HG02884 (cell line): ENCODE measurements around the gene VAV3.

Experiments
- ATAC-seq: cut with Tn5 transposase; IDR thresholded peaks from one replicate; pipeline ENCODE4 v1.9.1; 2021; ENCODE audit warnings: mild to moderate bottlenecking, moderate library complexity; ENCODE audit not compliant: unreplicated experiment

The VAV3 gene

DNA sequence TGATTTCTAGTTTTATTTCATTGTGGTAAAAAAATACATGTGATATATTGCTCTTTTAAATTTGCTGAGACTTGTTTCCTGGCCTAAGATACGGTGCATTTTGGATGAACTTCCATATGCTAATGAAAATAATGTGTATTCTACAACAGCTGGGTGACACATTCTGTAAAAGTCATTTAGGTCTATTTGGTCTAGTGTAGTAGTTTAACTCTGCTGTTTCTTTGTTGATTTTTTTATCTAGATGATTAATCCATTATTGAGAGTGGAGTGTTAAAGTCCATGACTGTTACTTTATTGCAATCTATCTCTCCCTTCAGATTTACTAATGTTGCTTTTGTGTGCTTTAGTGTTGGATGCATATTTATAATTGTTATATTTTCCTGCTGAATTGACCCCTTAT, 161.4 kb downstream of the VAV3 start:
- no peak for ATAC-seq

DNA sequence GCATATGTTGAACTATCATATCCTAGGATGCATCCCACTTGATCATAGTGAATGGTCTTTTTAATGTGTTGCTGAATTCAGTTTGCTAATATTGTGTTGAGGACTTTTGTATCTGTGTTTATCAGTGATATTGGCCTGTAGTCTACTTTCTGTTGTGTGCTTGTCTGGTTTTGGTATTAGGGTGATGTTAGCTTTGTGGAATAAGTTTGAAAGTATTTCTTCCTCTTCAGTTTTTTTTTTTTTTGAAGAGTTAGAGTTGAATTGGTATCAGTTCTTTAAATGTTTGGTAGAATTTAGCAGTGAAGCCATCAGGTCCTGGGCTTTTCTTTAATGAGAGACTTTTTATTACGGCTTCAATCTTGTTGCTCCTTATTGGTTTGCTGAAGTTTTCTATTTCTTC, 162.3 kb downstream of the VAV3 start:
- ATAC-seq: no peak

DNA sequence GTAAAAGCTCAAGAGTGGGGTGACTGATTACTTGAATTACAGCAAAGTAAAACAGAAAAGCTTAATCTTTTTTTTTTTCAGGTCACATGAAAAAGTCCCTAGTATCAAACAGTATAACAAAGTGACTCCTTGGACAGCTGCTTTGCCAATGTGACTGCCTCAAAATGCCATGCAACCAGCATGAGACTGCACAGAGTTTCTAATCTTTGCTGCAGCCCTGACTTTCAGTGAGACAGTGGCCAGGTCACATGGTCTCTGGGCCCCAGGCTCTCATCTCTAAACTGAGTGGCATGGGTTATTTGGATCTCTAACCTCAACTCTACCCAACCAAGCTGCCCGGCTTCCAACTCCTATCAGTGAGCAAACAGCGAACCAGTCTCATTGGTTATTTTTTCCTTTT, 169.0 kb downstream of the VAV3 start:
- ATAC-seq: no peak

DNA sequence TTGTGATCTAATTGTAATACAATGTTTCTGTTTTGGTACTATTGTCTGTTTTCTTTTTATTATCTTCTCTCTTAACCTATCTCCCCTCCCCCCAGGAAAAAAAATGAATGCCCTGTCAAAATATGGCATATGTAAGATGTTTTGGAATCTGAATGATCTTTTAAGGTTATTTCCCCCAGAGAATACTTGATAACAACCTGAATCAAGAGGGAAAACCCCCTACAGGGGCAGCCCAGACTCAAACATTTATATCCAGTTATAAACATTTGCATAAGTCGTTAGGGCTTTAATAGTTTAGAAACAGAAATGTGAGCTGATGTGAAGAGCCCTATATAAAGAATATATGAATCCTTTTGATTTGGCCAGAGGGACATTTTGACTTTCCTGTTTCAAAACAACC, 169.5 kb downstream of the VAV3 start:
- no peak for ATAC-seq

DNA sequence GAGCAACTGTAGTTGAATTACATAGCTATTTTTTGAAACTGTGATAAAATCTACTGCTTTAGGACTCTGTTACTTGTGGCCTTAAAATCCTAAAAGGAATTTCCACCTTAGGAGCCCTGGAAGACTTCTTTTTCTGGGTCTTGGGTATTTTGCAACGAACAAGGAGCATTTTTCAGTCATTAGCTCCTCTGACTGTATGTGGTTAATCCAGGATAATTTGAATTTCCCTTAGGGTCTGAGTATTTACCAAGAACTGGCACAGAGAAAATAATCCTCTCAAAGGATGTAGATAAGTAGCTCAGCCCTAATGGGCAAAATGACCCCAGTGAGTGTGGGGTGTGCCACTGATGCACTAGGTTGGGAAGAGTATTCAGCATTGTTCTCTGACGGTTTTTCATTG, 170.4 kb downstream of the VAV3 start:
- no peak for ATAC-seq

DNA sequence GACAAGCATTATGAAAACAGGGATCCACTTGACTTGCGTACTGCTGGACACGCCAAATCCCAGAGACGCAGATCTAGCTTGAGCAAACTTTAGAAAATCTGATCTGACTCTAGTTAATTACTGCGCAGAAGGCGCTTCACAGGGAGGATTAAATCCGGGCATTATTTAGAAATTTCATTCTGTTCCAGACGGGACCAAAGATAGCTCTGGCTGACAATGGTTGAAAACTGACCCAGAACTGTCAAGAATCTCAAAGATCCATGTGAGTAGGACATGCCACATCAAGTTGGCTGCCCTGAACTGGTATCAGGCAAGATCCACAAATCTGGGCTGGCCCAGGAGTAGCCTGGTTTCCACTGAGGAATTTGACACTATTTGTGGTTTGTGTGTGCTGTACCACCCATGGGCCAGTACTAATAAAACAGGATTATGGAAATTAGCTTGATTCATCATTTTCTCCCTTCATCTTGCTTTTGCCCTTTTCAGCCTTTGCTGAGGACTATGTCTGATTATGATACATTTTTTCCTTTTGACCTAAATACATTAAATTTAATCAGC, 171.0 kb downstream of the VAV3 start:
- ATAC-seq: no peak

DNA sequence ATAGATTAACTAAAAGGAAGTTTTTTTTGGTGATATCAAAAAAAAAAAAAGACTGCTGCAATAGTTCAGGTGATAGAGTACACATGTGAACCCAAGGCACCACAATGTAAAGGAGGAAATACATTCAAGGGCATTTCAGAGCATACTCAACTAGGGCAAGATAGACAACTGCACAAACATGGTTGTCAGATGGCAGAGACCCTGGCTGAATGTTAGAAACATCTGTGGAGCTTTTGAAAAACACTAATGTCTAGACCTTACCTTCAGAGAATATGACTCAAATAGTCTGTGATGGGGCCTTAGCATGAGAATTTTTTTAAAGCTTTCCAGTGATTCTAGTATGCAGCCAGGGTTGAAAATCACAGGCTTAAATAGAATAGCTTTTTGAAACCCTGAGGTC, 173.6 kb downstream of the VAV3 start:
- no peak for ATAC-seq

DNA sequence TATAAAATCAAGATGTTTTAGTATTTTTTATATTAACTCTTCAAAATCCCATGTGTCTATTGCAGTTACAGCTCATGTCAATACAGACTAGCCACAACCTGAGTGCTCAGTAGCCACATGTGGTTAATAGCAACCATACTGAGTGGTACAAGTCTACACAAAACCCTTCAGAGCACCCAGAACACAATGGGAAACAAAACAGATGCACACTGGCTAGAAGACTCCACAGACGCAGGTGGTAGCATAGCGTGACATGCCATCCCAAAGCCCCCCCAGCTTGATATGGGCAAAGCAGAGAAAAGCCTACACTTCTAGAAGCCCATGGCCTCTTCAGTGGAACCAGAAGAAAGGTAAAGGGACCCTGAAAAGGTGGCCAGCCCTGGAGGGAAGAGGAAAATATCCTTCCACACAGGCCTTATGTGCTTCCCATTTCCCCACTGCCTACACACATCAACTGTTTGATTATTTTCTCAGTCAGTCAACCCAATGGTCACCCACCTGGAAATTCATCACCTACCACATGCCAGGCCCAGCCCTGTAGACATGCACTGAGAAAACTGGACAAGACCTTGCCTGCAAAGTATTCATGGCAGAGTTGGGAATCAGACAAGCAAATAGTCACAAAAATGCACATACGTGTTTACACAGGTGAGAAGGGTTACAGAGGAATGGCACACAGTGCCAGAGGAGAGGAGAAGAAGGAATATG, 175.0 kb downstream of the VAV3 start:
- ATAC-seq: no peak

DNA sequence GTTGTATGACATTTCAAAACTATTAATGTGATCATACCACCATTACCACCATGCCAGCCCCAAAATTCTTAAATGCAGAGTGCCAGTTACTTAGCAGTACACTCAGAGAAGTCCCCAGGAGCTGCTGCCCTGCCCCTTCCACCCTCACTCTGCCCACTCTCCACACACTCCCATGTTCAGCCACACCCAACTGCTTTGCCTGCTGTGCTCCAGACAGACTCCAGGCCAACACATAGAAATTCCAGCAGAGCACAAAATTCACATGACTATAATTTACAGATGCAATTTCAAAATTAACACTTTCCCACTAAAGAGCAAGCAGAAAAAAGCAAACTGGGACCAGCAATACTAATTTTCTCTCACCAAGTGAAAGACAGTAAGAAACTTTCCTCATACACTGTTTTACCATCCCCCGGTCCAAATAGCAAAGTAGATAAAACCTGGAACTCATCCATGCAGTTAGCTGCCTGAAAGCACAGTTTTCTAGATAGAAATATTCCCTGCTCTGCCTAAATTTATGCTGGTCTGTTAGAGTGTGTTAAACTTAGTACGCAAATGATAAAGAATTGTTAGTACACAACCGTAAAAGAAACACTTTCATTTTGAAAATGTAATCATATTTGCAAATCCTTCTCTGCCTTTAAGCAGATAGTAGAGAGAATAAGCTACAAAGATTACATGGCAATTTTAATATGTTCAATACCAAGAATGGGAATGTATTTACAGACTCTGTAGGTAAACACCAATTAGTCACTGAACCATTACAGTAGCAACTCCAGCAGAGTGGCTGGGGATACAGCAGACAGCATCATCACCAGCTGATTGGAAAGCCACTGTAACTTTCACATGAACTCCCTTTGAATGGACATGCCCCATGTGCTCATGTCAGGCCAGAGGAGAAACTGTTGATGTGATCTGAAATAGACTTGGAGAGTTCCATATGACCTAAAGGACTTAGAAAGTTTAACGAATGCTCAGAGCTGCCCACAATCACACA, 176.5 kb downstream of the VAV3 start:
- ATAC-seq: no peak

DNA sequence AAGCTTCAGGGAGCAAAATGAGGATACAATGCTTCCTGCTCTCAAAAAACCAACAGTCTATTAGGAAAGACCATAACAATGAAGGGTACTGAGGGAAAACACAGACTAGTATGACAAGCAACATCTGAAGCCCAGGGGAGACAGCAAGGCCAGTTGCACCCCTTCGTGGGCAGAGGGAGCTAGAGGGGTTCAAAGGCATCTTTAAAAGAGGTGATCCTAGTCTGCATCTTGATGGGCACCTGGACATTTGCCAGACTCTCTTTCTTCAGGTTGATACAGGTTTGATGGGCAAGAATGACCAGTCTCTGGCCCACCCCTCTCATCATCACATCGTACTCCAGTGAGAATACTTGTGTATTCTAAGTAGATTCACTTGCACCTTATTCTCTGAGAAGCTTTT, 177.7 kb downstream of the VAV3 start:
- no peak for ATAC-seq

DNA sequence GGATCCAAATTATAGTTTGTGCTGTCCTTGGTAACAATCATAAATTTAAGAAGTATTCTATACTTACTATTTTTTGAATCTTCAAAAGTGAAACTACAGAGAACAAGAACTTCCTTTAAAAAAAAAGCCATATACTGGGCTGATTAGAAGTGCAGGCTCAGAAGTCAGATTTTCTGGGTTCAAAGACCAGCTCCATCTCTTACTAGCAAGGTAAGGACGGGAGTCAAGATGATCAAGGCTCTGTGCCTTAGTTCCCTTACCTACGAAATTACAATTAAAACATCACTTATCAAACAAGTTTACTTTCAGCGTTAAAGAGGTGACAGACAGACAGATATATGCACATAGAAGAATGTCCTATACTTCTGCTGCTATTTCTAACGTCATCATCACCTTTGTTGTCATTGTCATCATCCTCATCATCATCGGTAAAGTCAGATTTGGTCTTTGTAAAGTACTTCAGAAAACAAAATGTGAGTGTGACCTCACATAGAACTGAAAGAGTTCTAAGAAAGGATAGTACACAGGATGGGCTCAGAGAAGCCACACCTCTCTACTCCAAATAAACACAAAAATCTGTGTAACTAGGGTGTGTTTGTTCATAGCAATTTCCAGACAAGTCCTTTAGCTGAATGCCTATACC, 178.7 kb downstream of the VAV3 start:
- no peak for ATAC-seq

DNA sequence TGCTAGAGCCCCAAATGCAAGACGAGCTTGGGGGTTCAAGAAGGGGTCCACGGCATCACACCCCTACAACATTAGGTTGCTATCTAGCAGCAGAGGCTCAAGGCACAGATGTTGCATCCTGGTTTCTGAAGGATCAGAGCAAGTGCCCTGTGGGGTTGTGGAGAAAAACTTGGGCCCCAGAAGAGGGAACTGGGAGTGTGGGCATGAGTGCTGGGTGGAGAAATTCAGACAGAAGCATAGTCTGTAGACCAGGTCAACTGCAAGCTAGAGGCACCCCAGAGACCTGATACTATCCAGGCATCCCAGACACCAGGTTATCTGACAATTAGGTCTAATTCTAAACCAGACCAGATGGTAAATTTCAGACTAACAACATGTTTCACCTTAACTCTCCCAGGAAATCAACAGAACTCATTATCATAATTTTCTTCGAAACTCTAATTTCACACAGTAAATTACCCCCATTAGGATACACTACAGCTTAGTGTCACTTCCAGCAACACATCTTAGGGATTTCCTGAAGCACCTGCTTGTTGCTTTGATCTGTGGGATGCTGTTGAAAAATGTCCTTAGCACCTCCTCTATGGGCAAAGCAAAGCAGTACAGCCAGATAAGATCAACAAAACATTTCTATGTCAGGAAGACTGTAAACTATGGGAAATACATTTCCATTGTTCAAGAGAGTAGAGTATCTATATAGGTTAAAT, 179.3 kb downstream of the VAV3 start:
- no peak for ATAC-seq

DNA sequence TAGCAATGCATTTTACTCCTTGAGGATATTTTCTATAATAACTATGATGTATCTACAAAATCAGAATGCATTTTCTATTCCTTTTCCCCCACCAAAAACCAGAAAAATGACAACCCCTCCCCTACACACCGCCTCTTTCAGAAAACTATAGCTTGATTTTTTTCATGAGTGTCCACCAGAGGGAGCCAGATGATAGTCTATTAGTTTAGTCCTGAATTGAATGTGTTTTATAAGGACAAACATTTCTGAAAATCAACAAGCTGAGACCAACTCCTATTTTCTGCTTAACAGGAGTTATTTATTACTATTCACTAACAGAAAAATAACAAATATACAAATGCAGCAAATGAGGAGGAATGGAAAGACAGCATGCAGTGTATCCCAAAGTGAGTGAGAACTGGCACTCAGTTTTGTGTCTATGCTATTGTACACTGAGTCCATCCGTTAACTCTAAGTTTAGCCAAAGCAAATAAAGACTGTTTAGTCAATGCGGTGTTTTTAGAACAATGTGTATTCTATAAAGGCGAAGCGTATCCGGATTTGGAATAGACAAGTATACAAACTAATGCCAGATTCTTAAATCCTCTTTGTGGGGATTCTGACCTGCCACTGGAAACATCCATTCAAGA, 182.6 kb downstream of the VAV3 start:
- no peak for ATAC-seq

DNA sequence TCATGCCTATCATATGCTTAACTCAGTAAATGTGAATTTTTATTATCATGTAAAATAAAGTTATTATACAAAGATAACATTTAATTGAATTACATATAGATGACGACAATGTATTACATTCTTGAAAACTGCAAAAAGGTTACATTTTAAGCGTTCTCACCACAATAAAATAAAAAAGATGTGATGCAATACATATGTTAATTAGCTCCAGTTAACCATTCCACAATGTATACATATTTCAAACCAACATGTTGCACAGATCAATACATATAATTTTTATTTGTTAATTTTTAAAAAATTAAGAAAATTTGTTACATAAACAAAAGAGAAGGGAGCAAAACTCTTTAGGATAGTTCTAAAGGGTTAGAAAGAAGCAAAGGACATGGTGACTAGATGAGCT, 183.7 kb downstream of the VAV3 start:
- ATAC-seq: no peak

DNA sequence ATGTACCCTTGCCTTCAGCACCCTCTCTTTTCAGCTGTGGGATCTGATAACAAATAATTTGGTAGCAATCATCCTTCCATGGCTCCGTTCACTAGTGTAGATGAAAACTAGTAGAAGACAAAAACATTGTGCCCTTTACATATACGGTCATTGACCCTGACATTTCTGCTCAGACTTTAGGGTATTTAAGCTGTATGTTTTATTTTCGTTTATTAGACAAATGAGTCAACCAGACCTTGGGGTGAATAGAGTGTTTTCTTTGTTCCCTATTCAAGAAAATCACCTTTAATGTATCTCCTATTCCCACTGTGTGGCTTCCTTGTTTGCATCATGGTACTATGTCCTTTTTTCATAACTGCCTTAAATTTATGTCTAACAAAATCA, 187.3 kb downstream of the VAV3 start:
- ATAC-seq: peak; percentile 15

DNA sequence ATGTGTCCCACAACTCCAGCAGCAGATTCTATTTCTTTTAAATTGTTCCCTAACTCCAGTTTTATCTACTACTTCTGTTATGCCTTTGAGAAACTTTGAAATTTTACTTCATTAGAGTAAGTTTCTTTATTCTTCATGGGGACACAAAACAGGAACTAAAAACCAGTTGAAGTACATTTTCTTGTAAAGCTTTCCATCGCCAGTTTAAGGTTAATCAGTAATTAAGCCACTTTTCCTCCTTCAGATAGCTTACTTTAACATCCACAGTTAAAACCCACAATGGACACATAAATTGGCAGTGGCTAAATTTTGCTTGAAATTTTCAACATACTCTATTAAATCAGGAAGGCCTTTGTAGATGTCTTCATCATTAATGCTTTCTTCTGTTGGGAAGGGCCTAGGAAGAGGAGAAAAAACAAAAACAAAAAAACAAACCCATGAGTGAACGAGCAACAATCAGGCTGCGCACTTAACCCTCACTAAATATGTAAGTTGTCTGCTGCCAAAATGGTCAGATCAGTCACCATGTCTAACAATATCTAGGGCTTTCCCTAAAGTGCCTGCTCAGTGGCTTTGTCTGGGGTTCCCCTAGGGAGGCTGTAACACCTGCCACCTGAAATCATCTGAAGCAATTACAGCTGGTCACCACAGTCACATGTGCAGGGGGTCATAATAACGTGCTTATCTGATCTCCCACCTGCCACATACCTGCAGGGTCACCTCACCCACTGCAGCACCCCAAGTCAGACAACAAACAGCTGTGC, 187.9 kb downstream of the VAV3 start:
- peak; percentile 96 for ATAC-seq

DNA sequence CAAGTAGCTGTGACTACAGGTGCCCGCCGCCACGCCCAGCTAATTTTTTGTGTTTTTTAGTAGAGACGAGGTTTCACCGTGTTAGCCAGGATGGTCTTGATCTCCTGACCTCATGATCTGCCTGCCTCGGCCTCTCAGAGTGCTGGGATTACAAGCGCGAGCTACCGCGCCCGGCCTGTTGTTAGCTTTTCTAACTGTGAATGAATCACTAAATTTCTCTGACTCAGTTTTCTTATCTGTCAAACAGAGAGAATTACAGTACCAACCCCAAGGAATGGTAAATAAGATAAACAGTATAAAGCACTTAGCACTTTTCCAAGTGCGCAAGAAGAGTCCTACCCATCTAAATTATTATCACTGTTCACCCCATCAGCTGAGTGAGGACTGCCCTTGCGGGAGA, 193.6 kb downstream of the VAV3 start:
- no peak for ATAC-seq

DNA sequence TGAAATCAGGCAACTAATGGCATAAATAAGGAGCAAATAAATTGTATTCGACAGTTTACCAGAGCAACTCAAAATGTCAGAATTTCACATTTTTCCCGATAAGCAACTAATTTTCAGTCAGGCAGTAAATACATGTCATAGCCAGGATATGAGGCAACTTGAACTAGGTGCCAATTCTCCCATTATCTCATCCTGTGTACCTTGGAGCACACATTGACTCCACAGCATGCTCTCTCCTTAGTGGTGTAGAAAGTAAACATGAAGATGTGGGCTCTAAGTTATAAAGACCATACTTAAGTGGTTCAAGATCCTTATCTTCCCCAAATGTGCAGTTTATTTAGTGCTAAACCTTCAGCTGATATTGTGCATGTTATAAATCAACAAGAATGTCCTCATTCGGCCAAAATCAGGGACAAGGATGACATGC, 197.8 kb downstream of the VAV3 start:
- no peak for ATAC-seq

DNA sequence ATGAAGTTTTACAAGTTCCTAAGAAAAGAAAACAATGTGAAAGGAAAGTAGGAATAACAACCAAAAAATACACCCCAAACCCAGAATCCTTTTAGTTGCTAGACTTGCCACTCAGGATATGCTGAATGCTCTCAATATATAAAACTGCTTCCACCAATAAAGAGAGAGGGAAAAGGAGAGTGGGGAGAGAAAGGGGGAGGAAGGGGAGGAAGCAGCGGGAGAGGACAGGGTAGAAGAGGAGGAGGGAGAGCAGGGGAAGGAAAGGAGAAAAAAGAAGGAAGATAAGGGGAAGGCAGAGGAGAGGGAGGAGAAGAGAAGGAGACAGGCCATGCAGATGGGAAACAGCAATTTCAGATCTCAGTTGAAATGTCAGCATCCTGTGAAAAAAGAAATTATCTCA, 198.4 kb downstream of the VAV3 start:
- no peak for ATAC-seq
